ENCODE results near the gene DOK3.

Gene DOK3

GRCh38 chr5:177501874-177502678 lies 7.5 kb downstream of the DOK3 start:
- no peak overlapping the region for H3K4me3 ChIP-seq (ENCODE audit: low read depth, low read length)
- DNase-seq (ENCODE audit: low read depth): no peak

- DNase-seq (ENCODE audit: low read depth): no peak
- no peak overlapping the region for H3K4me3 ChIP-seq (ENCODE audit: low read depth, low read length)
These were observed 8.7 kb downstream of the DOK3 start for GRCh38 chr5:177500685-177501522.

GRCh38 chr5:177499842-177500241 lies 9.8 kb downstream of the DOK3 start:
- no peak overlapping the region for H3K4me3 ChIP-seq (ENCODE audit: low read depth, low read length)
- no peak for DNase-seq (ENCODE audit: low read depth)

GRCh38 chr5:177498013-177498787 lies 11.4 kb downstream of the DOK3 start:
- no peak for DNase-seq (ENCODE audit: low read depth)
- H3K4me3 ChIP-seq (ENCODE audit: low read depth, low read length): peak overlapping the region; percentile 80

GRCh38 chr5:177497292-177498012 lies 12.2 kb downstream of the DOK3 start, which contains the start of gene PDLIM7:
PDLIM7 (minus strand) TSS chr5:177497604; CDS start chr5:177496512, 1,092 bp downstream.
- H3K4me3 ChIP-seq (ENCODE audit: low read depth, low read length): peak within 1 kb of the TSS; percentile 80
- DNase-seq (ENCODE audit: low read depth): peak; percentile 89

- DNase-seq (ENCODE audit: low read depth): peak; percentile 91
- peak overlapping the region; percentile 80 for H3K4me3 ChIP-seq (ENCODE audit: low read depth, low read length)
These were observed 12.8 kb downstream of the DOK3 start for GRCh38 chr5:177496727-177497291.

- peak overlapping the region; percentile 80 for H3K4me3 ChIP-seq (ENCODE audit: low read depth, low read length)
- DNase-seq (ENCODE audit: low read depth): no peak
These were observed 13.4 kb downstream of the DOK3 start for GRCh38 chr5:177496070-177496726.

GRCh38 chr5:177495243-177496060 lies 14.2 kb downstream of the DOK3 start:
- H3K4me3 ChIP-seq (ENCODE audit: low read depth, low read length): peak overlapping the region; percentile 80
- peak; percentile 77 for DNase-seq (ENCODE audit: low read depth)

GRCh38 chr5:177494346-177495195 lies 15.1 kb downstream of the DOK3 start:
- peak overlapping the region; percentile 80 for H3K4me3 ChIP-seq (ENCODE audit: low read depth, low read length)

GRCh38 chr5:177493795-177494345 lies 15.8 kb downstream of the DOK3 start:
- peak overlapping the region; percentile 21 for H3K4me3 ChIP-seq (ENCODE audit: low read depth, low read length)
- no peak for DNase-seq (ENCODE audit: low read depth)

More at GRCh38 chr5:177494346-177495195, 15.1 kb downstream of the DOK3 start:
- DNase-seq (ENCODE audit: low read depth): peak; percentile 81

GRCh38 chr5:177492841-177493240 lies 16.8 kb downstream of the DOK3 start:
- DNase-seq (ENCODE audit: low read depth): no peak
- H3K4me3 ChIP-seq (ENCODE audit: low read depth, low read length): no peak overlapping the region

GRCh38 chr5:177491983-177492746 lies 17.5 kb downstream of the DOK3 start:
- DNase-seq (ENCODE audit: low read depth): no peak

GRCh38 chr5:177491429-177491945 lies 18.1 kb downstream of the DOK3 start:
- no peak for DNase-seq (ENCODE audit: low read depth)
- no peak overlapping the region for H3K4me3 ChIP-seq (ENCODE audit: low read depth, low read length)

More at GRCh38 chr5:177491983-177492746, 17.5 kb downstream of the DOK3 start:
- no peak overlapping the region for H3K4me3 ChIP-seq (ENCODE audit: low read depth, low read length)

- no peak for DNase-seq (ENCODE audit: low read depth)
- H3K4me3 ChIP-seq (ENCODE audit: low read depth, low read length): no peak overlapping the region
These were observed 18.6 kb downstream of the DOK3 start for GRCh38 chr5:177490992-177491391.

- no peak overlapping the region for H3K4me3 ChIP-seq (ENCODE audit: low read depth, low read length)
- no peak for DNase-seq (ENCODE audit: low read depth)
These were observed 19.2 kb downstream of the DOK3 start for GRCh38 chr5:177490311-177490991.

Data from skeletal muscle cell (primary cell).